ENCODE data around the gene TENT4A.

TENT4A gene

GRCh38 chr5:6678385-6678784, 34.8 kb upstream of the TENT4A start:
- no peak for TF ChIP-seq GLIS3 (CRISPR knock-in tag; IDR thresholded peaks at IDR 0.05)
- TF ChIP-seq ZNF70 (CRISPR knock-in tag; IDR thresholded peaks at IDR 0.05) = no peak
- no peak for TF ChIP-seq ZNF8 (CRISPR knock-in tag; IDR thresholded peaks at IDR 0.05)
- TF ChIP-seq CSRNP3 (CRISPR knock-in tag; IDR thresholded peaks at IDR 0.05) = no peak
- TF ChIP-seq PPARA (CRISPR knock-in tag; IDR thresholded peaks at IDR 0.05; ENCODE audit: borderline replicate concordance) = no peak
- no peak for TF ChIP-seq TOX (CRISPR knock-in tag; IDR thresholded peaks at IDR 0.05; ENCODE audit: borderline replicate concordance)
- TF ChIP-seq TCF4 (CRISPR knock-in tag; IDR thresholded peaks at IDR 0.05; ENCODE audit: borderline replicate concordance) = no peak
- TF ChIP-seq PATZ1 (CRISPR knock-in tag; IDR thresholded peaks at IDR 0.05; ENCODE audit: borderline replicate concordance) = no peak
- TF ChIP-seq OSR1 (CRISPR knock-in tag; IDR thresholded peaks at IDR 0.05) = no peak
- TF ChIP-seq ESRRG (CRISPR knock-in tag; IDR thresholded peaks at IDR 0.05) = no peak
- no peak for TF ChIP-seq POU6F1 (CRISPR knock-in tag; IDR thresholded peaks at IDR 0.05; ENCODE audit: borderline replicate concordance, low read depth)
- no peak for TF ChIP-seq ZFP30 (CRISPR knock-in tag; IDR thresholded peaks at IDR 0.05)
- no peak for TF ChIP-seq SNAI2 (CRISPR knock-in tag; IDR thresholded peaks at IDR 0.05)
- TF ChIP-seq CREB5 (CRISPR knock-in tag; IDR thresholded peaks at IDR 0.05; ENCODE audit: low read depth) = no peak
- TF ChIP-seq ARNTL (CRISPR knock-in tag; IDR thresholded peaks at IDR 0.05; ENCODE audit: borderline replicate concordance, low read depth) = no peak
- TF ChIP-seq TSHZ2 (CRISPR knock-in tag; IDR thresholded peaks at IDR 0.05) = no peak
- TF ChIP-seq ZC3H10 (CRISPR knock-in tag; IDR thresholded peaks at IDR 0.05) = no peak
- ATAC-seq = no peak

- no peak for ATAC-seq
- no peak for TF ChIP-seq ZNF565 (CRISPR knock-in tag; conservative IDR thresholded peaks at IDR 0.05; ENCODE audit: low read depth)
- TF ChIP-seq ZNF70 (CRISPR knock-in tag; IDR thresholded peaks at IDR 0.05) = no peak
- TF ChIP-seq OSR1 (CRISPR knock-in tag; IDR thresholded peaks at IDR 0.05) = no peak
- TF ChIP-seq ISL1 (CRISPR knock-in tag; IDR thresholded peaks at IDR 0.05) = no peak
- TF ChIP-seq RARB (CRISPR knock-in tag; IDR thresholded peaks at IDR 0.05) = no peak
- no peak for TF ChIP-seq TCF4 (CRISPR knock-in tag; IDR thresholded peaks at IDR 0.05; ENCODE audit: borderline replicate concordance)
- no peak for TF ChIP-seq TSHZ2 (CRISPR knock-in tag; IDR thresholded peaks at IDR 0.05)
Observed at GRCh38 chr5:6680922-6681321, 32.3 kb upstream of the TENT4A start.
